GM12892 (cell line): ENCODE results near the gene CHRM2.

Experiments
- POLR2A ChIP-seq: IDR thresholded peaks from 2 replicates; pipeline ENCODE4 v1.6.1; 2011; ENCODE audit warnings: low read depth, low read length, control low read depth
- TAF1 ChIP-seq: IDR thresholded peaks from 2 replicates; pipeline ENCODE4 v1.6.1; 2011; ENCODE audit warnings: low read depth, mild to moderate bottlenecking, control low read depth, low read length, borderline replicate concordance

GRCh38 chr7:136971776-136972175 is 103.3 kb downstream of the CHRM2 start:
- TF ChIP-seq POLR2A (no peak), TAF1 (no peak)
